Diencephalon (tissue), 1 donor: ENCODE data around the gene TGFB2. TPM values are rescaled to one million over a fixed set of nuclear protein-coding genes. Genes with fewer than 3 reads are reported as not detected.

Source experiments
- small RNA-seq: library from RNA; depleted of rRNA; stranded (forward); fragments of <200 nt; gene quantifications from one replicate; pipeline ENCODE3, GENCODE V24; 2014
- total RNA-seq: library from RNA; depleted of rRNA; stranded (reverse); fragments of >200 nt; gene quantifications from one replicate; pipeline ENCODE4 v1.2.3, GENCODE V29; 2014

Gene TGFB2
- total RNA-seq = 30.7 TPM

DNA sequence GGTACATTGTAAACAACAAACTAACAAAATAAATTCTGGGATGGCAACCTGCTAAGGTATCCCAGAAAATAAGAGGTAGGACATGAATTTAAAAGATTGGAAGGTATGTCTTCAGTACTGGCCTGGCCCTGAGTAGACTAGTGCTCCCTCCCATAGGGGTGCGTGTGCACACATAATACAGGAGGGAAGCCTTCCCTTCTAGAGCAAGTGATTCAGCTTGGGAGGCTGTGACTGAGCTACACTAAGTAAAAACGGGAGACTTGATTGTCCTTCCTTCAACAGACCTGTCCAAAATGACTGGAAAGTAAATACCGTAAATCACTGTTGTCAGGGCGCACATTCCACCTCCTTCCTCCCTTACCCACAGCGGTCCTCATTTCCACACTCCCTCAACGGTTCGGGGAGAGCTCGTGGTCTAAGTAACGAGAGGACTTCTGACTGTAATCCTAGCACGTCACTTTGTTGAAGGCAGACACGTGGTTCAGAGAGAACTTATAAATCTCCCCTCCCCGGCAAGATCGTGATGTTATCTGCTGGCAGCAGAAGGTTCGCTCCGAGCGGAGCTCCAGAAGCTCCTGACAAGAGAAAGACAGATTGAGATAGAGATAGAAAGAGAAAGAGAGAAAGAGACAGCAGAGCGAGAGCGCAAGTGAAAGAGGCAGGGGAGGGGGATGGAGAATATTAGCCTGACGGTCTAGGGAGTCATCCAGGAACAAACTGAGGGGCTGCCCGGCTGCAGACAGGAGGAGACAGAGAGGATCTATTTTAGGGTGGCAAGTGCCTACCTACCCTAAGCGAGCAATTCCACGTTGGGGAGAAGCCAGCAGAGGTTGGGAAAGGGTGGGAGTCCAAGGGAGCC lies at the start of gene TGFB2:
TSS of gene TGFB2 (plus strand) at position 523 of the 859 bp plus-strand sequence. CDS start 1,366 bp downstream, outside the sequence.

Small RNA genes lying within 50 kb of the gene (small RNA-seq; reads per million reads assigned to genes)
- gene AC096638.1 = not detected

Other genes starting within 250 kb of the TGFB2 start
- gene RRP15, start 60.0 kb upstream of the TGFB2 start, total RNA-seq = 15.7 TPM